GM12878 (cell line): Measurements from ENCODE around the gene MIAT. TPM values are rescaled to one million over a fixed set of nuclear protein-coding genes. Genes with fewer than 3 reads are reported as not detected.

Experiments
- ATAC-seq: fragments of 200-7000 bp; cut with Tn5 transposase; 3 replicates; pipeline ENCODE4 v1.9.1; 2020; ENCODE audit warnings: mild to moderate bottlenecking, moderate library complexity
- BruUV-seq: library from RNA; stranded (reverse); fragments of 400-500 nt; replicated peaks from 2 replicates; lab custom pipeline; 2021; lab: Mats Ljungman, UMichigan
- CTCF ChIA-PET: fragments of 300-600 bp; sonication (Branson Sonifier 250); formaldehyde crosslinking; extraction: SDS; loops from one replicate; lab custom pipeline; 2021; ENCODE audit warnings: inconsistent platforms; lab: Yijun Ruan, JAX
- POLR2A ChIA-PET: fragments of 350-600 bp; formaldehyde crosslinking; extraction: SDS; loops from one replicate; lab custom pipeline; 2021; ENCODE audit warnings: inconsistent platforms; lab: Charles Lee
- RAD21 ChIA-PET: fragments of 300-600 bp; sonication (Branson Sonifier 250); formaldehyde crosslinking; loops from one replicate; lab custom pipeline; 2023; ENCODE audit warnings: antibody characterized with exemption; ENCODE audit not compliant: unreplicated experiment; lab: Charles Lee
- SMC1A ChIA-PET: fragments of 300-600 bp; sonication (Branson Sonifier 250); formaldehyde crosslinking; loops from one replicate; lab custom pipeline; 2023; ENCODE audit not compliant: unreplicated experiment, uncharacterized antibody; lab: Charles Lee
- DNase-seq: peaks from one replicate; pipeline ENCODE4 v3.0.0-alpha.2; 2011; ENCODE audit warnings: low read depth, low spot score
- FAIRE-seq: peaks from 3 replicates; lab custom pipeline; 2011; peaks lifted over from hg19 to GRCh38; lab: Jason Lieb, UNC
- H2AFZ ChIP-seq: 2 replicates; pipeline ENCODE4 v1.6.0; 2011; ENCODE audit warnings: low read depth, low read length, control low read depth; ENCODE audit not compliant: control insufficient read depth
- H3K27ac ChIP-seq: 2 replicates; pipeline ENCODE4 v1.5.1; 2011; ENCODE audit warnings: control low read depth; ENCODE audit not compliant: control insufficient read depth, insufficient read depth
- H3K27me3 ChIP-seq, 2 experiments: replicated peaks in 1 of 2; 2 replicates each; pipeline versions ENCODE4 v1.6.0 to v1.6.1; 2011; ENCODE audit warnings: low read length in 1 of 2; ENCODE audit not compliant: control insufficient read depth in 2 of 2, insufficient read depth in 2 of 2
- H3K36me3 ChIP-seq, 2 experiments: 2 replicates each; pipeline ENCODE4 v1.5.1; 2011; ENCODE audit warnings: low read length in 1 of 2; ENCODE audit not compliant: control insufficient read depth in 2 of 2, insufficient read depth in 2 of 2
- H3K4me1 ChIP-seq: 2 replicates; pipeline ENCODE4 v1.6.1; 2011; ENCODE audit warnings: mild to moderate bottlenecking, low read length, moderate library complexity, mixed read lengths; ENCODE audit not compliant: control insufficient read depth, insufficient read depth
- H3K4me2 ChIP-seq: 2 replicates; pipeline ENCODE4 v1.6.0; 2011; ENCODE audit warnings: control low read depth; ENCODE audit not compliant: control insufficient read depth, insufficient read depth
- H3K4me3 ChIP-seq: fragments of 200-600 bp; sonication (generic); 2 replicates; pipeline ENCODE4 v1.5.1; 2016
- H3K79me2 ChIP-seq: 2 replicates; pipeline ENCODE4 v1.6.0; 2011; ENCODE audit warnings: low read length; ENCODE audit not compliant: control insufficient read depth, insufficient read depth
- H3K9ac ChIP-seq: 2 replicates; pipeline ENCODE4 v1.8.0; 2011; ENCODE audit warnings: low read length, control low read depth, mixed read lengths; ENCODE audit not compliant: control insufficient read depth, insufficient read depth
- H3K9me3 ChIP-seq: replicated peaks from 3 replicates; pipeline ENCODE4 v1.5.1; 2011; ENCODE audit warnings: mild to moderate bottlenecking, low read length; ENCODE audit not compliant: control insufficient read depth, insufficient read depth
- H4K20me1 ChIP-seq: 2 replicates; pipeline ENCODE4 v1.6.0; 2011; ENCODE audit not compliant: control insufficient read depth, insufficient read depth
- IKZF2 ChIP-seq, 2 experiments: fragments of 450-650 bp; IDR thresholded peaks; 2 replicates each; pipeline ENCODE4 v1.6.1; 2017; ENCODE audit warnings: mild to moderate bottlenecking in 2 of 2, moderate library complexity in 2 of 2
- MEF2B ChIP-seq: fragments of 450-650 bp; IDR thresholded peaks from 2 replicates; pipeline ENCODE4 v1.6.1; 2018; ENCODE audit warnings: mild to moderate bottlenecking, moderate library complexity; ENCODE audit not compliant: partially characterized antibody, poor library complexity, severe bottlenecking
- POLR2AphosphoS5 ChIP-seq: IDR thresholded peaks from 2 replicates; pipeline ENCODE4 v1.6.1; 2011; ENCODE audit warnings: mild to moderate bottlenecking, low read length, inconsistent platforms
- POU2F2 ChIP-seq: IDR thresholded peaks from 3 replicates; pipeline ENCODE4 v1.6.1; 2011; ENCODE audit warnings: low read depth, mild to moderate bottlenecking, low read length, borderline replicate concordance
- SMAD1 ChIP-seq: fragments of 450-650 bp; IDR thresholded peaks from 2 replicates; pipeline ENCODE4 v1.6.1; 2018; ENCODE audit warnings: mild to moderate bottlenecking, low read depth; ENCODE audit not compliant: partially characterized antibody
- SMAD5 ChIP-seq: IDR thresholded peaks from 2 replicates; pipeline ENCODE4 v1.6.1; 2016; ENCODE audit warnings: antibody characterized with exemption, low read depth
- SP1 ChIP-seq: IDR thresholded peaks from one replicate; pipeline ENCODE4 v1.6.1; 2011; ENCODE audit warnings: low read depth, low read length
- SPI1 ChIP-seq: IDR thresholded peaks from 2 replicates; pipeline ENCODE4 v1.6.1; 2011; ENCODE audit warnings: low read depth, mild to moderate bottlenecking, low read length, moderate library complexity, borderline replicate concordance; ENCODE audit not compliant: insufficient read depth
- SUPT20H ChIP-seq: IDR thresholded peaks from 2 replicates; pipeline ENCODE4 v1.6.1; 2011; ENCODE audit warnings: low read depth, mild to moderate bottlenecking, low read length, moderate library complexity, borderline replicate concordance; ENCODE audit not compliant: control insufficient read depth
- WGBS: methylation state at CpG from one replicate; pipeline ENCODE4 v1.1.6; 2016; ENCODE audit warnings: low lambda C conversion rate; ENCODE audit not compliant: insufficient replicate concordance, insufficient coverage; ENCODE audit errors: missing lambda C conversion rate; 5-methylcytosine and 5-hydroxymethylcytosine counted together
- in situ Hi-C: fragments of 300-500 bp; cut with MboI; formaldehyde crosslinking; loops from 9 replicates; pipeline ENCODE4 v1.14.3; 2018; ENCODE audit warnings: mixed read lengths
- intact Hi-C: fragments of 100-400 bp; cut with micrococcal nuclease; formaldehyde crosslinking; loops from one replicate; pipeline ENCODE4 v1.14.2; 2022; ENCODE audit not compliant: unreplicated experiment
- polyA plus RNA-seq, 11 experiments: library from polyadenylated mRNA; depleted of rRNA in 4 of 11; unstranded in 6 of 11; stranded (reverse) in 5 of 11; fragments of >200 nt; fragmentation: Nextera tagmentation in 4 of 11; fragmentation: Illumina TruSeq in 1 of 11; extraction: Ambion mirVana in 4 of 11; extraction: Trizol in 1 of 11; gene quantifications; 1 replicate in 1 of 11; 2 replicates in 10 of 11; pipeline versions ENCODE4 v1.2.1 to v1.2.3, GENCODE V29; 2011 to 2016; ENCODE audit warnings: inconsistent platforms in 2 of 11, missing spikeins in 2 of 11, low read depth in 1 of 11
- total RNA-seq, 4 experiments: library from RNA; depleted of rRNA in 3 of 4; stranded (reverse); fragments of >200 nt in 3 of 4; fragmentation: Illumina TruSeq in 1 of 4; extraction: Trizol in 1 of 4; gene quantifications; 2 replicates each; pipeline versions ENCODE4 v1.2.1 to v1.2.3, GENCODE V29; 2013 to 2021
- TF ChIP-seq, protein P1 (sequence below): fragments of 450-650 bp; IDR thresholded peaks from 2 replicates; pipeline ENCODE4 v1.6.1; 2016; ENCODE audit warnings: mild to moderate bottlenecking, moderate library complexity, borderline replicate concordance
- TF ChIP-seq, protein P2 (sequence below): fragments of 450-650 bp; formaldehyde crosslinking; IDR thresholded peaks from 2 replicates; pipeline ENCODE4 v1.4.0; 2020; ENCODE audit warnings: mild to moderate bottlenecking, moderate library complexity
- TF ChIP-seq, protein P3 (sequence below): fragments of 450-650 bp; IDR thresholded peaks from 2 replicates; pipeline ENCODE4 v1.6.1; 2018; ENCODE audit warnings: mild to moderate bottlenecking, low read depth, moderate library complexity; ENCODE audit not compliant: partially characterized antibody

The MIAT gene
- total and polyA plus RNA-seq, 10 of the 15 experiments (the other 5 are each of a cell fraction or from before 2014, with no cell fraction given): 0.39 to 13.7 (median 4.6) TPM

DNA sequence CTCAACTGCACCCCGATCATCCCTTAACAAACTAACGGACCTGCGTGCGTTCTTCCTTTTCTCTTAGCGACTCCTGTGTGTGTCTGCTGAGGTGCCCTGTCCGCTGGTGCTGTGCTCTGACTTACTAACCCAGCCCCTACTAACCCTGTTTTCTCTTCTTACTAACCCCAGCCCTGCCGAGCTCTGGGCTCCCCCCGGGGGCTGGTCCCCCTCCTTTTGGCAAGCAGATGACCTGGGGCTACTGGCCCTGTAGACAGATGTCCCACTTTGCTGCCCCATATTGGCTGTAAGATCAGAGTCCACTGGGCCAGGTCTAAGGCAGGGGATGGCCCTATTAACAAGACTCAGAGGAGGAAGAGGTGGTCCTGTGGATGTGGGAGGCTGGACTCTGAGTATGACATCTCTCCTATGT is 14.7 kb downstream of the MIAT start:
- no peaks in the 10 kb centered on the region for H3K9me3 ChIP-seq
- H3K4me2 ChIP-seq: peak overlapping the region; percentile 78
- no peaks in the 10 kb centered on the region for H3K27me3 ChIP-seq
- peak; percentile 43 for ATAC-seq
- peaks cover 39% of the 10 kb centered on the region for H3K4me1 ChIP-seq
- ChIA-PET SMC1A (interaction anchor here (0.6 to 3.1 kb wide), 10 partner anchors 10 to 241 kb away, joined by 3 to 16 read pairs (median 4); no protein-coding TSS in a partner anchor), POLR2A (interaction anchor here (0.6 to 1.0 kb wide), 2 partner anchors 80 to 1224 kb away, joined by 3 read pairs; no protein-coding TSS in a partner anchor), RAD21 (interaction anchor here (0.6 to 1.7 kb wide), 8 partner anchors 15 to 242 kb away, joined by 3 to 6 read pairs (median 4); partner anchors contain the start of genes HPS4, MIAT and SRRD), CTCF (interaction anchor here (0.7 to 2.5 kb wide), 7 partner anchors 10 to 191 kb away, joined by 3 to 6 read pairs (median 6); partner anchors contain the start of genes HPS4 and SRRD)
- peak overlapping the region; percentile 76 for H2AFZ ChIP-seq
- FAIRE-seq: no peak
- no peaks in the 10 kb centered on the region for H3K36me3 ChIP-seq
- H3K4me3 ChIP-seq: peak overlapping the region; percentile 41; the same call in 1 of the 2 replicates
- no peak for DNase-seq
- BruUV-seq: TSS peak; percentile 80
- WGBS: 0% methylated on average over 8 of the region's 8 CpGs
- in situ Hi-C loops (no loop called here), intact Hi-C loops (no loop called here)
- no peaks in the 10 kb centered on the region for H4K20me1 ChIP-seq
- peak overlapping the region; percentile 99 for H3K27ac ChIP-seq
- H3K79me2 ChIP-seq: peaks cover 32% of the 10 kb centered on the region
- peak overlapping the region; percentile 98 for H3K9ac ChIP-seq
- TF ChIP-seq SP1 (no peak), SUPT20H (no peak), MEF2B (no peak), SMAD5 (no peak), IKZF2 (IDR thresholded peaks at IDR 0.05) (no peak), SMAD1 (peak; percentile 31), SPI1 (no peak), POLR2AphosphoS5 (no peak), POU2F2 (no peak)
- TF ChIP-seq, protein P1, sequence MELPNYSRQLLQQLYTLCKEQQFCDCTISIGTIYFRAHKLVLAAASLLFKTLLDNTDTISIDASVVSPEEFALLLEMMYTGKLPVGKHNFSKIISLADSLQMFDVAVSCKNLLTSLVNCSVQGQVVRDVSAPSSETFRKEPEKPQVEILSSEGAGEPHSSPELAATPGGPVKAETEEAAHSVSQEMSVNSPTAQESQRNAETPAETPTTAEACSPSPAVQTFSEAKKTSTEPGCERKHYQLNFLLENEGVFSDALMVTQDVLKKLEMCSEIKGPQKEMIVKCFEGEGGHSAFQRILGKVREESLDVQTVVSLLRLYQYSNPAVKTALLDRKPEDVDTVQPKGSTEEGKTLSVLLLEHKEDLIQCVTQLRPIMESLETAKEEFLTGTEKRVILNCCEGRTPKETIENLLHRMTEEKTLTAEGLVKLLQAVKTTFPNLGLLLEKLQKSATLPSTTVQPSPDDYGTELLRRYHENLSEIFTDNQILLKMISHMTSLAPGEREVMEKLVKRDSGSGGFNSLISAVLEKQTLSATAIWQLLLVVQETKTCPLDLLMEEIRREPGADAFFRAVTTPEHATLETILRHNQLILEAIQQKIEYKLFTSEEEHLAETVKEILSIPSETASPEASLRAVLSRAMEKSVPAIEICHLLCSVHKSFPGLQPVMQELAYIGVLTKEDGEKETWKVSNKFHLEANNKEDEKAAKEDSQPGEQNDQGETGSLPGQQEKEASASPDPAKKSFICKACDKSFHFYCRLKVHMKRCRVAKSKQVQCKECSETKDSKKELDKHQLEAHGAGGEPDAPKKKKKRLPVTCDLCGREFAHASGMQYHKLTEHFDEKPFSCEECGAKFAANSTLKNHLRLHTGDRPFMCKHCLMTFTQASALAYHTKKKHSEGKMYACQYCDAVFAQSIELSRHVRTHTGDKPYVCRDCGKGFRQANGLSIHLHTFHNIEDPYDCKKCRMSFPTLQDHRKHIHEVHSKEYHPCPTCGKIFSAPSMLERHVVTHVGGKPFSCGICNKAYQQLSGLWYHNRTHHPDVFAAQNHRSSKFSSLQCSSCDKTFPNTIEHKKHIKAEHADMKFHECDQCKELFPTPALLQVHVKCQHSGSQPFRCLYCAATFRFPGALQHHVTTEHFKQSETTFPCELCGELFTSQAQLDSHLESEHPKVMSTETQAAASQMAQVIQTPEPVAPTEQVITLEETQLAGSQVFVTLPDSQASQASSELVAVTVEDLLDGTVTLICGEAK: no peak
- TF ChIP-seq, protein P2, sequence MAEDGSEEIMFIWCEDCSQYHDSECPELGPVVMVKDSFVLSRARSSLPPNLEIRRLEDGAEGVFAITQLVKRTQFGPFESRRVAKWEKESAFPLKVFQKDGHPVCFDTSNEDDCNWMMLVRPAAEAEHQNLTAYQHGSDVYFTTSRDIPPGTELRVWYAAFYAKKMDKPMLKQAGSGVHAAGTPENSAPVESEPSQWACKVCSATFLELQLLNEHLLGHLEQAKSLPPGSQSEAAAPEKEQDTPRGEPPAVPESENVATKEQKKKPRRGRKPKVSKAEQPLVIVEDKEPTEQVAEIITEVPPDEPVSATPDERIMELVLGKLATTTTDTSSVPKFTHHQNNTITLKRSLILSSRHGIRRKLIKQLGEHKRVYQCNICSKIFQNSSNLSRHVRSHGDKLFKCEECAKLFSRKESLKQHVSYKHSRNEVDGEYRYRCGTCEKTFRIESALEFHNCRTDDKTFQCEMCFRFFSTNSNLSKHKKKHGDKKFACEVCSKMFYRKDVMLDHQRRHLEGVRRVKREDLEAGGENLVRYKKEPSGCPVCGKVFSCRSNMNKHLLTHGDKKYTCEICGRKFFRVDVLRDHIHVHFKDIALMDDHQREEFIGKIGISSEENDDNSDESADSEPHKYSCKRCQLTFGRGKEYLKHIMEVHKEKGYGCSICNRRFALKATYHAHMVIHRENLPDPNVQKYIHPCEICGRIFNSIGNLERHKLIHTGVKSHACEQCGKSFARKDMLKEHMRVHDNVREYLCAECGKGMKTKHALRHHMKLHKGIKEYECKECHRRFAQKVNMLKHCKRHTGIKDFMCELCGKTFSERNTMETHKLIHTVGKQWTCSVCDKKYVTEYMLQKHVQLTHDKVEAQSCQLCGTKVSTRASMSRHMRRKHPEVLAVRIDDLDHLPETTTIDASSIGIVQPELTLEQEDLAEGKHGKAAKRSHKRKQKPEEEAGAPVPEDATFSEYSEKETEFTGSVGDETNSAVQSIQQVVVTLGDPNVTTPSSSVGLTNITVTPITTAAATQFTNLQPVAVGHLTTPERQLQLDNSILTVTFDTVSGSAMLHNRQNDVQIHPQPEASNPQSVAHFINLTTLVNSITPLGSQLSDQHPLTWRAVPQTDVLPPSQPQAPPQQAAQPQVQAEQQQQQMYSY (CRISPR knock-in tag): no peak
- TF ChIP-seq, protein P3, sequence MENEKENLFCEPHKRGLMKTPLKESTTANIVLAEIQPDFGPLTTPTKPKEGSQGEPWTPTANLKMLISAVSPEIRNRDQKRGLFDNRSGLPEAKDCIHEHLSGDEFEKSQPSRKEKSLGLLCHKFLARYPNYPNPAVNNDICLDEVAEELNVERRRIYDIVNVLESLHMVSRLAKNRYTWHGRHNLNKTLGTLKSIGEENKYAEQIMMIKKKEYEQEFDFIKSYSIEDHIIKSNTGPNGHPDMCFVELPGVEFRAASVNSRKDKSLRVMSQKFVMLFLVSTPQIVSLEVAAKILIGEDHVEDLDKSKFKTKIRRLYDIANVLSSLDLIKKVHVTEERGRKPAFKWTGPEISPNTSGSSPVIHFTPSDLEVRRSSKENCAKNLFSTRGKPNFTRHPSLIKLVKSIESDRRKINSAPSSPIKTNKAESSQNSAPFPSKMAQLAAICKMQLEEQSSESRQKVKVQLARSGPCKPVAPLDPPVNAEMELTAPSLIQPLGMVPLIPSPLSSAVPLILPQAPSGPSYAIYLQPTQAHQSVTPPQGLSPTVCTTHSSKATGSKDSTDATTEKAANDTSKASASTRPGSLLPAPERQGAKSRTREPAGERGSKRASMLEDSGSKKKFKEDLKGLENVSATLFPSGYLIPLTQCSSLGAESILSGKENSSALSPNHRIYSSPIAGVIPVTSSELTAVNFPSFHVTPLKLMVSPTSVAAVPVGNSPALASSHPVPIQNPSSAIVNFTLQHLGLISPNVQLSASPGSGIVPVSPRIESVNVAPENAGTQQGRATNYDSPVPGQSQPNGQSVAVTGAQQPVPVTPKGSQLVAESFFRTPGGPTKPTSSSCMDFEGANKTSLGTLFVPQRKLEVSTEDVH: no peak
